GM20000 (cell line): ENCODE data around the gene NLGN4X.

ENCODE experiments used
- DNase-seq: peaks from one replicate; pipeline ENCODE4 v3.0.0; 2012; ENCODE audit warnings: low spot score
- TF ChIP-seq, protein P1 (sequence below): IDR thresholded peaks from 2 replicates; pipeline ENCODE4 v1.5.1; 2012; ENCODE audit warnings: mild to moderate bottlenecking, control low read depth; ENCODE audit errors: extremely low read depth, missing control alignments

The NLGN4X gene

GRCh38 chrX:6228720-6229119 is at the start of gene NLGN4X:
TSS of gene NLGN4X (minus strand) at chrX:6228867. CDS start at chrX:6151466, 77,401 bp downstream.
- DNase-seq = no peak
- TF ChIP-seq, protein P1, sequence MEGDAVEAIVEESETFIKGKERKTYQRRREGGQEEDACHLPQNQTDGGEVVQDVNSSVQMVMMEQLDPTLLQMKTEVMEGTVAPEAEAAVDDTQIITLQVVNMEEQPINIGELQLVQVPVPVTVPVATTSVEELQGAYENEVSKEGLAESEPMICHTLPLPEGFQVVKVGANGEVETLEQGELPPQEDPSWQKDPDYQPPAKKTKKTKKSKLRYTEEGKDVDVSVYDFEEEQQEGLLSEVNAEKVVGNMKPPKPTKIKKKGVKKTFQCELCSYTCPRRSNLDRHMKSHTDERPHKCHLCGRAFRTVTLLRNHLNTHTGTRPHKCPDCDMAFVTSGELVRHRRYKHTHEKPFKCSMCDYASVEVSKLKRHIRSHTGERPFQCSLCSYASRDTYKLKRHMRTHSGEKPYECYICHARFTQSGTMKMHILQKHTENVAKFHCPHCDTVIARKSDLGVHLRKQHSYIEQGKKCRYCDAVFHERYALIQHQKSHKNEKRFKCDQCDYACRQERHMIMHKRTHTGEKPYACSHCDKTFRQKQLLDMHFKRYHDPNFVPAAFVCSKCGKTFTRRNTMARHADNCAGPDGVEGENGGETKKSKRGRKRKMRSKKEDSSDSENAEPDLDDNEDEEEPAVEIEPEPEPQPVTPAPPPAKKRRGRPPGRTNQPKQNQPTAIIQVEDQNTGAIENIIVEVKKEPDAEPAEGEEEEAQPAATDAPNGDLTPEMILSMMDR = no peak

DNA sequence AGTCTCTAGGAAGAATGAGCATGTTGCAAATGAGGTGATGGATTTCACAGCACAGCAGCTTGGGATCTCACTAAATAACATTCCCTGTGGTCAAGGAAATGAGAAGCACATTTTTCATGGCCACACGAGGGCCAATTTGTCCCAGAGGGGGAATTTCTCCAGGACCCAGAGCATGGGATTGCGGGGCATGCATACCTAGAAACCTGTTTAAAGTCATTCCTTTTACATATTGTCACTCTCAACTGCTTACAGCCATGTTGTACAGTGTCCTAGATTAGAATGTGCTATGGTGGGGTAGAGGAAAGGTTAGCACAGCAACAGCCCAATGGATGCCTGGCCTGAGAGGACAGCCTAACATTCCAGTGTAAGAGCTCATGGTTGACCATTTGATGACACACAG is 37.4 kb upstream of the NLGN4X start:
- TF ChIP-seq, protein P1 = no peak
- no peak for DNase-seq

DNA sequence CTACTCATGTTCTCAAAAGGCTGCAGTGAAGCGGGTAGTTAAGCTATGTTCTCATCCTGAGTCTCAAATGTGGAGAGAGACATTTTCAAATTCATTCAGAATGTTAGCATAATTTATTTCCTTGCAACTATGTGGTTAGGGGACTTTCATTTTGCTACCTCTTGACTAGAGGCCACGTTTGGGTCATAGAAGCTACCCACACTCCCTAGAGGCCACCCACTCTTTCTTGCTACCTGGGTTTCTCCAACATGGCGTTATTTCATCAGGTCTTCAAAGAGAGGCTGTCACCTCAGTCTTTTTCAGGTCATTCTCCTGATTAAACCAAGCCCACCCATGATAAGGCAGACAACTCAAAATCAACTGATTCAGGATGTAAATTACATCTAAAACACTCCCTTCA is 34.3 kb upstream of the NLGN4X start:
- TF ChIP-seq, protein P1 = no peak
- DNase-seq = no peak

GRCh38 chrX:6257025-6257424 is 28.4 kb upstream of the NLGN4X start:
- no peak for DNase-seq
- TF ChIP-seq, protein P1 = no peak

DNA sequence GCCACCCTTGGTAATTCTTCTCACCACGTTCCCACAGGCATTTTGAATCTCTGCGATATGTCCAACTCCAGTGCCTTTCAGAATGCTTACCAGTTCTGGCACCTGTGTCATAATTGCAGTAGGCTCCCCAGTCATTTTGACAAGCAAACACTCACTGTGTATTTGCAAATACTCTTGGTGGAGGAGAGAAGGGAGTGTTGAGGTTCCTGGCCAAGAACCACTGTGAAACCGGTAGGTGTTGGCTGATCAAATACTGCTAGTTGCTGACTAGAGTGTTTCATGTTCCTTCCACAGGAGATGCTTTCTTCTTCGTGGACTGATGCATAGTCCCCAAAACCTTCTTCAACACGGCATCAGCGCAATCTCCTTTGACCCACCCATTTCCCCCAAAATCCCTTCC is 16.0 kb upstream of the NLGN4X start:
- no peak for DNase-seq
- TF ChIP-seq, protein P1 = no peak

- TF ChIP-seq, protein P1 = no peak
- DNase-seq = no peak
Measured at GRCh38 chrX:6238576-6238975, 9.9 kb upstream of the NLGN4X start.

GRCh38 chrX:6227935-6228334 is 732 bp downstream of the NLGN4X start:
- no peak for DNase-seq
- TF ChIP-seq, protein P1 = no peak

- TF ChIP-seq, protein P1 = no peak
- no peak for DNase-seq
Measured at GRCh38 chrX:6227453-6227835, 1.2 kb downstream of the NLGN4X start.
